NCI-H128 (cell line): Measurements from ENCODE around the gene DEXI.
A peak's percentile ranks its signal among the peaks of the same experiment; 100 is the strongest.
"Not testable (repeated sequence)": the region's sequence is repeated elsewhere in the genome, so short reads cannot be mapped to it uniquely, and the experiment has no call there.

Experiments used
- DNase-seq: peaks from one replicate; lab custom pipeline; 2025; ENCODE audit not compliant: unreplicated experiment; lab: John Stamatoyannopoulos, UW

The DEXI gene

DNA sequence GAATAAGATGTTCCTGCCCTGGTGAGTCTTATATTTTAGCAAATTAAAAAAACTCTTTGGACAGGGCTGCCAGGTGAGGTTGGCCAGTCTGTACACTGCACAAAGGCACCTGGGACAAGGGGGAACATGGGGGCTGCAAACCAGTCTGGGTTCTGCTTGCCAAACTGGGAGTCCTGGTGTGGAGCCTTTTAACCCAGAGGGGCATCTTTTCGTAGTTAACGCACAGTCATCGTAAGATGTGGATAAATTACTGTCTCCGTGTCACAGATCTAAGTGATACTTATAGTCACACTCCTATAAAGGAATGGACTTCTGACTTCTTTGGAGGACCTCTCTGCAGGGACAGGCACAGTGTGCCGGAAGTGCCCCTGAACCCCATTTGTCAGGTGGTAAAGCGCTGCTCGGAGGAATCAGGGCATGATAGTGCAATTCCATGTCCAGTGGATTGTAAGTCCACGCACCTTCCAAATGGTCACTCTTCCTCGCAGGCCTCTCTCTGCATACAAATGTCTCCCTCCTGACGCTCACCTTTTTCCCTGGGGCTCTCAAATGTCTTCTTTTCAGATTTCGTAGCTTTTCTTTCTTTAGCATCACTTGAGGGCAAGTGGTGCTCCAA, 14.7 kb downstream of the DEXI start:
- no peak for DNase-seq

DNA sequence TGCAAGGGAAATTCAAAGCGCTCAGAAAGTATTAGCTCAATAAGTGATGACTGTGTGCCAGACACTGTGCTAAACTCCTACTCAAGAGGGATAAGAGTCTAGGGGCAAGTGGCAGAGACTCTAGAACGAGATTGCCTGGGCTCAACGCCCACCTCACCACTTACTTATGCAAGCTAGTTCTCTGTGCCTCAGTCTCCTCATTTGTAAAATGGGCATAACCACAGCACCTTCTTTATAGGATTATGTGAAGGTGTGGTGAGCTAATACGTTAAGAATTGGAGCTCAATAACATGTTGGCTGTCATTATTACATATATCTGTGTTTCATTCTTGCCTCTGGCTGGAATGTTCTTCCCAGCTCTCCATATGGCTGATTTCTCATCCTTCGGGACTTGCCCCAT, 15.4 kb downstream of the DEXI start:
- DNase-seq: no peak

DNA sequence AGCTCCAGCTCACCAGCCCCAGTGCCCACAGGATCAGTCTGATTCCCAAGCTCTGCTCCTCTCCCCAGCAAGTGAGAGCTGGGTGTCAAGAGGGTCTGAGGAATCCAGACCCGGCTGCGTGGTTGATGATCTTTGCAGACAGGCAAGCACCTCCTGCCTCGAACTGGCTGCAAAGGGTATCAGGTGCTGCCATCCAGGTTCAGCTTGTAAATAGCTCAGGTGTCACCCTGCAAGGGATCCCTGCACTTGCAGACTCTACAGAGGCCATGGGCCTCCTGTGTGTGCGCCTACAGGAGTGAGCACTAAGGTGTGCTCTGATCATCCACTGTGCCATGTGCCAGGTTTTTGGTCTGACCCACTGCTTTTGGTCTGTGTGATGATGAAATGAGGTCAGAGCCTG, 16.2 kb downstream of the DEXI start:
- DNase-seq: no peak

DNA sequence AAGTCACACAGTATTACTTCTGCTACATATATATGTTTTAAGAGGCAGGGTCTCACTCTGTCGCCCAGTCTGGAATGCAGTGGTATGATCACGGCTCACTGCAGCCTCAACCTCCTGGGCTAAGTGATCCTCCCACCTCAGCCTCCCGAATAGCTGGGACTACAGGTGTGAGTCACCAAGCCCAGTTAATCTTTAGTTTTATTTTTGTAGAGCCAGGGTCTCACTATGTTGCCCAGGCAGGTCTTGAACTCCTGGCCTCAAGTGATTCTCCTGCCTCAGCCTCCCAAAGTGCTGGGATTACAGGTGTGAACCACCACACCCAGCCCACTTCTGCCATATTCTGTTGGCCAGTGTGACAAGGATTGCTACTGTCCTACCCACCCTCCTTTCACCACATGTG, 17.0 kb downstream of the DEXI start:
- DNase-seq: not testable (repeated sequence)

DNA sequence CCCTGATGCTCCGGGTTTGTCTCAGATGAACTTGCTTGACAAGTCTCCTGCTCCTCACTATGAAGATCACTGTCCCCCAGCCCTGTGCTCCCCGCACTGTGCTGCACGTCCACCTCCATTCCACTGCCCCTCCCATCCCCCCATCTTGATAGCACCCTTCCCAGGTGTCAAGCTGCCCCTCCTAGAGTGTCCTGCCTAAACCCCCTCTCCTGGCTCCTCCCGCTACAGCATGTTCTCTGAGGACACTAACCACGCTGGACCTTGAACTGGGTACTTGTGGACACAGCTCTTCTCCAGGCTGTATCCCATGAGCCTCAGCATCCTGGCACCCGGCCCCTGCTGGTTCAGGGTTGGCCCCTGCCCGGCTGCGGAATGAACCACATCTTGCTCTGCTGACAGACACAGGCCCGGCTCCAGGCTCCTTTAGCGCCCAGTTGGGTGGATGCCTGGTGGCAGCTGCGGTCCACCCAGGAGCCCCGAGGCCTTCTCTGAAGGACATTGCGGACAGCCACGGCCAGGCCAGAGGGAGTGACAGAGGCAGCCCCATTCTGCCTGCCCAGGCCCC, 18.5 kb downstream of the DEXI start:
- DNase-seq: no peak

GRCh38 chr16:10923146-10923649, 19.1 kb downstream of the DEXI start:
- DNase-seq: no peak

DNA sequence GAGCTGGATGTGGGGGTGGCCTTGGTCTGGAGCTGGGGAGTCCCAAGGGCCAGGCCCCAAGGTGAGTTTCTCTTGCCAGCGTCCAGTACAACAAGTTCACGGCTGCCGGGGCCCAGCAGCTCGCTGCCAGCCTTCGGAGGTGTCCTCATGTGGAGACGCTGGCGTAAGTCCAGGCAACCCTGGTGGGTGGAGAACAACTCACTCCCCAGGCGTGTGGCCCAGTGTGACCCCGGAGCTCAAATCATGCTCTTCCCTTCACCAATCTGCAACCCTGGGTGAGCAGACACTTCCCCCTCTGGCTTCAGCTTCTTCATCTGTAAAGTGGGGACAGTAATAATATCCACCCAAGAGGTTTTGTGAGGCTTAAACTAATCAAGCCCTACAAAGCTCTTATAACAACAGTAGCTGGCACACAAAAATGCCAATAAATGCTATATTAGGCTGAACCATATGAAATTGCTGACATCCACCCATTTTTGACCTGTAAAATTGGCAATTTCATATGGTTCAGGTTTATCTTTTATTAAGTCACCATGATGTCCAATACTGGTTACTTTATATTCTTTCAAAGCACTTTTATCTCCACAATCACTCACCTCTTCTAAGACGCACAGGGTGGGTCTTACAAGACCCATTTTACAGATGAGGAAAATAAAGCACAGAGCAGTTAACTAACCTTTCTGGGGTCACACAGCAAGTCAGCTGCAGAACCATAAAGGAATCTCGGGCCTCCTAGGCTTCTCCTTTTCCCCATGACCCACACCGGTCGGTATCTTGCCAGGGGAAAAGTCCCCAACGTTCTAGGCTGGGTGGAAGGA, 19.7 kb downstream of the DEXI start:
- DNase-seq: no peak

- no peak for DNase-seq
These were observed 20.5 kb downstream of the DEXI start for GRCh38 chr16:10921536-10922327.

DNA sequence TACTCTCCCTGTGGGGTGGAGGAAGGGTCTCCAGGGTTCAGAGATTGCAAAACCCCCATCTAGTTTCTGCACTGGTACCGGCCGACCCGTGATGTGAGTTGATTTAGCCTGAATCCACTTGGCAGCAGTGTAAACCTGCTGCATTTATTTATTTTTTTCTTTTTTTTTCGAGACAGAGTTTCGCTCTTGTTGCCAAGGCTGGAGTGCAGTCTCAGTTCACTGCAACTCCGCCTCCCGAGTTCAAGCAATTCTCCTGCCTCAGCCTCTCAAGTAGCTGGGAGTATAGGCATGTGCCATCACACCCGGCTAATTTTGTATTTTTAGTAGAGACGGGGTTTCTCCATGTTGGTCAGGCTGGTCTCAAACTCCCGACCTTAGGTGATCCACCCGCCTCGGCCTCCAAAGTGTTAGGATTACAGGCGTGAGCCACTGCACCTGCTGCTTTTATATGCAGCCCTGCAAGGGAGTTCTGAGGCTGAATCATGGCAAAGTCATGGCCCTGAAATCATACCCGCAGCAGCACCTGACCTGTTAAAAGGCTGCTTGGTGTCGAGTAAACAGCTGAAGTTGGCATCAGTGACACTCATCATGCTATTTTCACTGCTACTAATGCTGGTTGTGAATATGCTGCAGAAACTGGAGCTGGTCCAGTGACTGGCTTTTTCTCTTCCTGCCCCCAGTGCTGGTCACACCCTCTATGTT, 21.4 kb downstream of the DEXI start:
- no peak for DNase-seq

GRCh38 chr16:10919003-10919351, 23.3 kb downstream of the DEXI start:
- no peak for DNase-seq

DNA sequence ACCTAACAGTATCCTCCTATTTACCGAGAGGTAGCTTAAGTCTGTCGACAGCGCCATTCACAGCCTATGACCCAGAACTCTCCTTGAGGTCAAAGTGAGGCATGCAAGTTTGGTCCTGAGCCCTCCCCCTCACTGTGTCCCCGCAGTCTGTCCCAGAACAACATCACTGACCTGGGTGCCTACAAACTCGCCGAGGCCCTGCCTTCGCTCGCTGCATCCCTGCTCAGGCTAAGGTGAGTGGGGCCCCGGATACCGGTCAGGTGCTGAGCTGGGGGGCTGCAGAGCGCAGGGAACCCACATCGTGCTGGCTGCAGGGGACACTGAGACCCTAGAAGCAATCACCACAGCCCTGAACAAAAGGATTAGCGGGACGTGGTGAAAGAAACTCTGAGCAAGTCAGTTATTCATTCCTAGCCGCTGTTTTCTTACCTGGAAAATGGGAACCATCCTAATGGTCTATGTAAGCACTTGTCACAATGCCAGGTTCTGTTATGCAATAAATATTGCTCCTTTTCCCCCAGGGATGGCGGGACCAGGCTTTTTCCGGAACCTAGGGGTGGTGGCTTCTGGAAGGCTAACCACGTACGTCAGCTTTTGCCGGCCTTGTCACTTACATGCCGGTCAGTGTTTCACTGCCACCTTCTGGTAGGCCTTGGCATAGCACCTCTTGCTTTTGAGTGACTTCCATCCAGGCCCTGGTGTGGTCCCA, 23.8 kb downstream of the DEXI start:
- DNase-seq: peak; percentile 45

- DNase-seq: no peak
These were observed 25.7 kb downstream of the DEXI start for GRCh38 chr16:10916534-10916933.

GRCh38 chr16:10911267-10911666, 31.0 kb downstream of the DEXI start:
- no peak for DNase-seq

- DNase-seq: no peak
These were observed 34.6 kb downstream of the DEXI start for GRCh38 chr16:10907757-10908045.

- no peak for DNase-seq
These were observed 35.1 kb downstream of the DEXI start for GRCh38 chr16:10906914-10907756.

- DNase-seq: no peak
These were observed 35.8 kb downstream of the DEXI start for GRCh38 chr16:10906482-10906881.

DNA sequence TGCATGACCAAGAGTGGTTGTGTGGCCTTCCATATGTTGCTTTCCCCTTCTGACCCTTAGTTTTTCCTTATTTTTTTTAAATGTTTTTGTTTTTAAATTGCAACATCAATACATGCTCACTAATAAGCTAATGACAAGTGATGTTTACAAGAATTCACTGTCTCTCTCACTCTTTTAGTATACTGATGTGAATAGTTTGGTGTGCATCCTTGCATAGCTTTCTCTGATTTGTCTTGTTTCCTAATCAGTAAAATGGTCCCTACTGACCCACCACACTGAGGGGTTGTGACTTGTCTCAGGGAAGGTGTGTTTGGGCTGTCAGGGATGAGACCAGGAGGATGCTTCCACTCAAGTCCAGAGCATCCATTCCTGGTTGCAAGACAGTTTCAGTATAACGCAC, 39.3 kb downstream of the DEXI start:
- DNase-seq: no peak

DNA sequence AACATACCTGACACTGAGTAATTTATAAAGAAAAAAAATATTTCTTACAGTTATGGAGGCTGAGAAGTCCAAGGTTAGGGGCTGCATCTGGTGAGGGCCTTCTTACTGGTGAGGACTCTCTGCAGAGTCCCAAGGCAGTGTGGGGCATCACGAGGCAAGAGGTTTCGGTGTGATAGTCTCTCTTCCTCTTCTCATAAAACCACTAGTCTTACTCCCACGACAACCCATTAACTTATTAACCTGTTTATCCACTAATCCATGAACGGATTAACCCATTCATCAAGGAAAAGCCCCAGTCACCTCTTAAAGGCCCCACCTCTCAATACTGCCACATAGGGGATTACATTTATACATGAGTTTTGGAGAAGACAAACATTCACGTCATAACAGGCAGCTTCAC, 45.1 kb downstream of the DEXI start:
- DNase-seq: no peak

GRCh38 chr16:10896723-10897122, 45.5 kb downstream of the DEXI start:
- no peak for DNase-seq

DNA sequence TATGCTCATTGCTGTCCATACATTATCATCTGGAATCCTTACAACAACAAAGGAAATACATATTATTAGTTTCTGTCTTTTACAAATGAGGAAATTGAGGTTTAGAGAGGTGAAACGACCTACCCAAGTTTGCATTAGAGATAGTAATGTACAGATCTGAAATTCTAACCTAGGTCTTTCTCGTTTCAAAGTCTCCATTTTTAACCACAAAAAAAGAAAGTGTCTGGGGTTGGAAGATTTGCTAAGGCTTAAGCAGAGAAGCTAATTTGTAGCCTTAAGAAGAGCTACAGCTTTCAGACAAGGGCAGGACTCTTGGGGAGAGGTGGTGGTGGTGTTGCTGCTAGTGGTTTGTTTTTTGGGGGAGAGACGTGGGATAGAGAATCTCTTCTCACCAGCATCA, 46.1 kb downstream of the DEXI start:
- DNase-seq: no peak
